Activated CD4-positive, alpha-beta T cell treated with anti-CD3 and anti-CD28 coated beads, Interleukin-2, amount 50 U/mL, for 48 hours (primary cell): ENCODE results near the gene GRB2.
A peak's percentile ranks its signal among the peaks of the same experiment; 100 is the strongest.
"Not testable (repeated sequence)": the region's sequence is repeated elsewhere in the genome, so short reads cannot be mapped to it uniquely, and the experiment has no call there.

ENCODE experiments used
- DNase-seq, 2 experiments: peaks; one replicate each; pipeline ENCODE4 v3.0.0-alpha.2; 2020

GRB2 gene

GRCh38 chr17:75315541-75316243 lies 89.8 kb downstream of the GRB2 start:
- DNase-seq, result peak in 1 of 2 experiments; percentile 40

DNA sequence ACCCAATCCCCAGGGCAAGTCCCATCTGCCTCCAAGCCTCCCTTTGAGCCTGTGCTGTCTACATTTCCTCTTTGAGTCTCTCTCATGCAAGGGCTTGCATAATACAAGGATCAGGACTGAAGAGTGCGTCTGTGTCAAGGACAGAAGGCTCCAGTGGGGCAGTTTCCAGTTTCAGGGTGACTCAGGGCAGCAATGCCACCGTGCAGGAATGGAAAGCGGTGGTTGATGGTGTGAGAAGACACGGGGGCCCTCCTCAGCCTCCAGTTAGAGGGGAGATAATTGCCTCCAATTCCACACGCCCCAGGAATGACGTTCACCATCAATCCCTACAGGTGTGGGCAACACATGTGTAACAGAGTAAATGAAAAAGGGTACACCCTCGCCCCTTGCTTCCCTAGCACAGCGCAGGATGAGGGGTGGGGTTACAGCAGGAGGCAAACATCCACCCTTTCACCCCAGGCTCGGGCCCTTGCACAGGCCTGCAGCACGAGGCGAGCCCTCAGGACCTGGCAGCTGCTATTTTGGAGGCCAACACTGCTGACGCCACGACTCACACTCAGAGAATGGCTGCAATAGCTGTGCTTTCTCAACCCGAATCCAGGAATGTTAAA lies 91.4 kb downstream of the GRB2 start:
- no peak for DNase-seq

DNA sequence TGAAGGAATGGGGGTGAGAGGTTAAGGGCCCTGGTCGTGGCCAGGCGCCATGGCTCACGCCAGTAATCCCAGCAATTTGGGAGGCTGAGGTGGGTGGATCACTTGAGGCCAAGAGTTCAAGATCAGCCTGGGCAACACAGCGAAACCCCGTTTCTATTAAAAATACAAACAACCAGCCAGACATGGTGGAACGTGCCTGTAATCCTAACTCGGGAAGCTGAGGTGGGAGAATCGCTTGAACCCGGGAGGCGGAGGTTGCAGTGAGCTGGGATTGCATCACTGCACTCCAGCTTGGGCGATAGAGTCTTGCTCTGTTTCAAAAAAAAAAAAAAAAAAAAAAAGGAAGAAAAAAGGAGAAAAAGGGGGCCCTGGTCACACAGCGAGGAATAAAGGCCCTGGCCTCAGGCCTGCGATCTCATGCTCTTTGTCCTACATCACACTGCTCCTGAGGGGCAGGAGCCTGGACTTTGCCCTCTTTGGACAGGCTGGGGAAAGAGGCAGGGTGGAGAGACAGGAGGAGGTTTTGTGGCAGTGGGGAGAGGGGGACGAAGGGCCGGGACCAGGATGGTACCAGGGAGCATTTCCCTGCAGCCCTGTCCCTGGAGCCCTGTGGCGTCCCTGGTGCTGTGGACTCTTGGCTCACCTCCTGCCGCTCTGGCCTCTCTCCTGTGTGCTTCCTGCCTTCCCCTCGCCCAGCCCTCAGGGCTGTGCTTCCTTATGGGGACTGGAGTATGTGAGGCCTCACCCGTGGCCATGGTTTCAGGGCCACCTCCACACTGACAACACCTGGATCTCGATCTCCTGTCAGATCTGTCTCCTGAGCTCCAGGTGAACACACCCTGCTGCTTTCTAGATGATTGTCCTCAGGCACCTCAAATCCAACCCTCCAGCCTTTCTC lies 96.5 kb downstream of the GRB2 start:
- no peak for DNase-seq

DNA sequence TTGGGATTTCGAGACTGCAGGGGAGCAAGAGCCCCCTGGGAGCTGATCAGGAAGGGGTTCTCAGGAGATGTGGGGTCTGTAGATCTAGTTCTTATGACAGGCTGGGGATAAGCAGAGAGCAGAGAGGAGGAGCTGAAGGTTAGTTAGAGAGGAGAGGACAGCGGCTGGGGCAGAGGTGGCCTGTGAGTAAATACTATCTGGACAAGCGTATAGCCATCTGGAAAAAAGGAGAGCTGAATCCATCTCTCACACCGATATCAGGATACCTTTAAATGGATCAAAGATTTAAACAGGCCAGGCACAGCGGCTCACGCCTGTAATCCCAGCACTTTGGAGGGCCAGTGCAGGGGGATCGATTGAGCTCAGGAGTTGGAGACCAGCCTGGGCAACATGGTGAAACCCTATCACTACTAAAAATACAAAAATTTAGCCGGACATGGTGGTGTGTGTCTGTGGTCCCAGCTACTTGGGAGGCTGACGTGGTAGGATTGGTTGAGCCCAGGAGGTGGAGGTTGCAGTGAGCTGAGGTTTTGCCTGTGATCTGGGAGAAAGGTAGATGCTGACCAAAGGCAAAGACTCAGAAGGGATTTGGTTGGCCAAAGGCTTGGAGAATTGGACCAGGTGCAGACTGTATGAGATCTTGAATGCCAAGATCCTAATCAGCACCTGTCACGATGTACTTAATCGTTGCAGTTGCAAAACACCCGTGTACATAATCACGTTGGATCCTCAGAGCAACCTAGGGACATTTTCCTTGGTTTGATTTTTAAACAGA lies 97.3 kb downstream of the GRB2 start:
- no peak for DNase-seq

DNA sequence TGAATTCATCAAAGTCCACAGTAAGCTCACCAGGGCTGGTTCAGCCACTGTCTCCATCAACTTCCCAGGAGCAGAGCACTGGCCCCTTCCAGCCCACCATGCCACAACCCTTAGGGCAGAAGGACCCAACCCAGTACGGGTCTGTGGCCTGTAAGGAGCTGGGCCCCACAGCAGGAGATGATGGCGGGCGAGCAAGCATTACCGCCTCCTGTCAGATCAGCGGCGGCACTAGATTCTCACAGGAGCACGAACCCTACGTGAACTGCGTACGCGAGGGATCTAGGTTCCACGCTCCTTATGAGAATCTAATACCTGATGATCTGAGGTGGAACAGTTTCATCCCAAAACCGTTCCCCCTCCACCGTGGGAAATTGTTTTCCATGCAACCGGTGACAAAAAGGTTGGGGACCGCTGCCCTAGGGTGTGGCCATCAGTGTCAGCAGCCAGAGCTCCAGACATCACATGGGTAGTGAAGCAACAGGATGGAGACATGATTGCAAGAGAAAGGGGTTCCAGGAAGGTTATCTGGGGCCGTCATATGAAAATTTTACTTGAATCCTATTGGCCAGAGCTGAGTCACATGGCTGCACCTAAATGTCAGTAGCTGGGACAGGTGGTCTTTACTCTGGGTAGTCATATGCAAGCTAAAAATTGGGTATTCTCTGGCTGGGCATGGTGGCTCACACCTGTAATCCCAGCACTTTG lies 103.8 kb downstream of the GRB2 start:
- DNase-seq, result no peak

DNA sequence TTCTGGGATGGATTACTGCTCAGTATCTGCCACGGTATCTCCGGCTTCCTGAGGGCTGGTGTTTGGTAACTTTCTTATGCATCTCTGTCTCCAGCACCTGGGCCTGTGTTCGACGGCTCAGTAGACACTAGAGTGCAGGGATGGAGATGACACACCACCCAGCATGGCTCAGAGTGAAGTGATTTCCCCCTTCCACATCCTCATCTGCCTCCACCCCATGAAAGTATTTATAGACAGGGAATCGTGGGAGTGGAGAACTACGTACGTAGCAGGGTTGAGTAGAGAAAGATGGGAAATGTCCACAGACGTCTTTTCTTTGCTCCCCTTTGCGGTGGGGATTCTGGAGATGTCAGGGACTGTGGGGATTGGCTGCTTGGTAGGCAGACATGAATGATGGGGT lies 104.4 kb downstream of the GRB2 start:
- DNase-seq, result no peak

GRCh38 chr17:75300280-75300679 lies 105.2 kb downstream of the GRB2 start:
- no peak for DNase-seq

DNA sequence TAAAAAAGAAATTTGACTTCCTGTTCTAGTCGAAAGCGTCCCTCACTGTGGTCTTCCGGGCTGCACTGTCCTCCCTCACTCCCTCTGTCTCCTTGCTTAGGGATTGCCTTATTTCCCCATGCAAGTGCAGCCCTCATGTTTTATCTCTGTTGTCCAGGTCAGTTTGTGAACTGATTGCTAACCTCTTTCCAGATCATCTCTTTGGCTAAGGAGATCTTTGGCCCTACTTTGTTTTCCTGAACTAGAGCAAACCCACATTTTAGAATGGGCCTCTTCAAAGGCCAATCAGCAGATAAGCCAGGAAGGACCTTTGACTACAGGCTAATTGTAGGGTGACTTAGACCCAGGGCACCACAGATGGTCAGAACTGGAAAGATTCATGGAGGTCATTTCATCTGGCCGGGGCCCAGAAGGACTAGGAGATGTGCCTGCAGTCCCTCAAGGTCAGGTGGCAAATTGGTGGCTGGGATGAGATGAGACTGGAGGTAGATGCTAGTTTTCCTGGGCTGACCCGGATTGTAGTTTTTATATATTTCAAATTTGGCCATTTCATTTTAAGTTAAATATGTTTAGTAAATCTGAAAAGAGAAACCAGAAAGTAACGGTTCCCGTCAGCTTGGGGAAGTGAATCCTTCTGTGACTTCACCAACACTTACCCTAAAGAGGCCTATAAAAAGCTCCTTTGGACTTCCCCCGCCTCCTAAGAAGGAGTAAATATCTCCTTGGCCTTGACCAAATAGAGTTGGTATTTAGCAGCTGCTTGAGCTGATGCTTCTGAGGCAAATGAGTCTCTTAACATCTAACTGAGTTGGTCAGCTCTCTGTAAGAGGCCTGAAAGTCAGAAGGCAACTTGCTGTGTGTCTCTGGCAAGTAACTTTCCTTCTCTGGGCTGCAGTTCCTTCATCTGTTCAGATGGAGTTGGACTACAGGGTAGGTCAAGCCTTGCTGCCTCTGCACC lies 110.0 kb downstream of the GRB2 start:
- DNase-seq, result peak in 1 of 2 experiments; percentile 43

GRCh38 chr17:75292810-75293448 lies 112.5 kb downstream of the GRB2 start:
- DNase-seq, result not testable (repeated sequence)

GRCh38 chr17:75289832-75290337 lies 115.6 kb downstream of the GRB2 start:
- peak; percentile 66 to 76 for DNase-seq

GRCh38 chr17:75289115-75289831 lies 116.2 kb downstream of the GRB2 start, which contains the start of gene SLC25A19:
Gene SLC25A19 (minus strand): TSS chr17:75289433. CDS start chr17:75286764, 2,669 bp downstream.
- peak; percentile 95 to 97 for DNase-seq

GRCh38 chr17:75288770-75289114 lies 116.7 kb downstream of the GRB2 start:
- peak; percentile 51 to 66 for DNase-seq

- no peak for DNase-seq
Measured at GRCh38 chr17:75288359-75288758, 117.1 kb downstream of the GRB2 start.

- DNase-seq, result no peak
Measured at GRCh38 chr17:75287221-75287620, 118.3 kb downstream of the GRB2 start.

DNA sequence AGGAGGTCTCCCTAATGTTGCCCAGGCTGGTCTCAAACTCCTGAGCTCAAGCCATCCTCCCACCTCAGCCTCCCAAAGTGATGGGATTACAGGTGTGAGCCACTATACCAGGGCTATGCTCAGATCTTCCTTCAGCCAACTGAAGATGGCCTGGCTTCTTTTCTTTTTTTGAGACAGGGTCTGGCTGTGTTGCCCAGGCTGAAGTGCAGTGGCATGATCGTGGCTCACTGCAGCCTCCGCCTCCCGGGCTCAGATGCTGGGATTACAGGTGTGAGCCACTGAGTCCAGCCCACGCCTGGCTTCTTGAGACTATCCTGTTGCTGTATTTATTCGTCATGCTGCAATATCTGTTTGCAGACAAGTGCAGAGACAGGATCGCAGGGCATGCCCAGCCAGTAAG lies 120.4 kb downstream of the GRB2 start:
- DNase-seq, result no peak

- DNase-seq, result not testable (repeated sequence)
Measured at GRCh38 chr17:75280189-75280588, 125.3 kb downstream of the GRB2 start.

- no peak for DNase-seq
Measured at GRCh38 chr17:75277664-75278071, 127.8 kb downstream of the GRB2 start.

DNA sequence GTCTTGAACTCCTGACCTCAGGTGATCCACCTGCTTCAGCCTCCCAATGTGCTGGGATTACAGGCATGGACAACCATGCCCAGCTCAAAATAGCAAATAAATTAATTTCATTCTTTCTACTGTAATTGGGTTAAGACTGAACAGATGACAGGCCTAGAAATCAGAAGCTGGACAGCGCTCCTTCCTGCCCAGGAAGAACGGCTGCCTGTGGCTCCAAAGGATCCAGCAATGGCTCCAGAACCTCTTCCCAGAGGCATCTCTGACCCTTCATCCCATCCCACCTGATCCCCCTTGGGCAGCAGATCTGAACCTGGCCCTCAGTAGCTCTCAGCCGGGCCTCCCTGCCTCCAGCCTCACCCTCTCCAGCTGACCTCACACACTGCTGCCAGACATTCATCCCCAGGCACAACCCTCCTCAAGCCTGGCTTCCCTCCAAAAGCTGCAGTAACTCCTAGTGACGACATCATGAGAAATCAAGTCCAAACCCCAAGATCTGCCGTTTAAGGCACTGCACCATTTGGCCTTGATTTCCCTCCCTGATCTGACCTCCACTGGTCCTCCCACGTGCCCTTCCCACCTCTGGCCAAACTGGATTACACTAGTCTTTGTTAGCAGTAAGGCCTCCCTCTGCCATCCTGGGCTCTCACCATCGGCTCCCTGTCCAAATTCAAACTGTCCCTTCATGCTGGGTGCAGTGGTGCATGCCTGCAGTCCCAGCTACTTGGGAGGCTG lies 131.3 kb downstream of the GRB2 start:
- no peak for DNase-seq

DNA sequence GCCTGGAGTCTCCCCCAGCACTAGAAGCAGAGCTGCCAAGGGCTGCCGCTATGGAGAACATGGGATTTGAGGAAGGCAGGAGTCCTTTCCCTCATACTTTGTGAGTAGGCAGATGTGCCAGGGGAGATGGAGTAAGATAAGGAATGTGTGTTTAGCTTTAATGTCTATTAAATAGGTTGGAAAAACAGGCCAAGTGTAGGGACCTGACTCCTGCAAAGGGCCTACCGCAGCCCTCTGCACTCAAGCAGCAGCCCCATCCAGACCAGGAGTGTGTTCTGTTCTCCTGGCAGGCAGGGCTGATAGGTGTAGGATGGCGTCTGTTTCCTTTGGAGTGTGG lies 132.7 kb downstream of the GRB2 start:
- no peak for DNase-seq
